GM10847 (cell line): ENCODE measurements around the gene RFPL4AL1.

Source experiments
- POLR2A ChIP-seq: IDR thresholded peaks from 2 replicates; pipeline ENCODE4 v1.6.1; 2011; ENCODE audit not compliant: insufficient read length; ENCODE audit errors: extremely low read depth

RFPL4AL1 gene

DNA sequence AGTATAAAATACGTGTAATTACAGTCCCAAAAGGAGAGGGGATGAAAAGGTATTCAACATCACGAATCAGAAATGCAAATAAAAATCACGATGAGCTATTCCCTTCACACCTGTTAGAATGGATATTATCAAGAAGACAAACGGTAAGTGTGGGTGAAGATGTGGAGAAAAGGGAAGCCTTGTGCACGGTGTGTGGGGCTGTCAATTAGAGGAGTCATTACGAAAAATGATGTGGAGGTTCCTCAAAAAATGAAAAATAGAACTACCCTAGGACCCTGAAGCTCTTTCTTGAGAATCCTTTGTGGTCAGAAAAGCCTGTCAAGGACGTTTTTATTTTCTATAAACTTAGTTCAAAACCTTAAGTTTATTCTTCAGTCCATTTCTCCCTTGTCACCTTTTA, 43.5 kb downstream of the RFPL4AL1 start:
- TF ChIP-seq POLR2A, result no peak

DNA sequence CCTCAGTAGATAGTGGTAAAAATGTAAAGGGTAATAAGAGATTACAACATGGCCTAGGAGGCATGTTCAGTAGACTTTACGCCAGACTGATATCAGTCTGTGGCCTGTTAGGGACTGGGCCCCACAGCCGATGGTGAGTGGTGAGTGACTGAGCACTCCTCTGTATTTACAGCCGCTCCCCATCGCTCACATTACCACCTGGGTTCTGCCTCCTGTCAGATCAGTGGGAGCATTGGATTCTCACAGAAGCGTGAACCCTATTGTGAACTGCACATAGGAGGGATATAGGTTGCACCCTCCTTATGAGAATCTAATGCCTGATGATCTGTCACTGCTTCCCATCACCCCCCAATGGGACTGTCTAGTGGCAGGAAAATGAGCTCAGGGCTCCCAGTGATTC, 45.0 kb downstream of the RFPL4AL1 start:
- TF ChIP-seq POLR2A, result no peak

DNA sequence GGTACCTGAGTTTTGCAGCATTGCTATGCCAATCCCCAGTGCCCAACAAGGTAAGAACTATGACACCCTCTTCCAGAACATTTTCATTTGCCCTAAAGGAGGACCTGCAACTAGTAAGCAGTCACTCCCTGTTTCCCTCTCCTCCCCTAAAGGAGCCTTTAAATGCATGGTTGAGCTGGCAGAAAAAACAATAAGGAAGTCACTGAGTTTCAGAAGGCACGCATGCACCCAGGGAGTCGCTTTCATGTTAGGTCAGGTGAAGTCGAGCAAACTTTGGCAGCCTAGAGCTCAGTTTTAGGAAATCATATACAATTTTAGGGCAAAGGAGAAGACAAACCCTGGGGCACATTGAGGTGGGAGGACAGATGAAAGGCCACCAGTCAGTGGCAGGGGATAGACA, 51.1 kb downstream of the RFPL4AL1 start:
- TF ChIP-seq POLR2A, result no peak
